ENCODE measurements around the gene FBXL5.

FBXL5 gene

DNA sequence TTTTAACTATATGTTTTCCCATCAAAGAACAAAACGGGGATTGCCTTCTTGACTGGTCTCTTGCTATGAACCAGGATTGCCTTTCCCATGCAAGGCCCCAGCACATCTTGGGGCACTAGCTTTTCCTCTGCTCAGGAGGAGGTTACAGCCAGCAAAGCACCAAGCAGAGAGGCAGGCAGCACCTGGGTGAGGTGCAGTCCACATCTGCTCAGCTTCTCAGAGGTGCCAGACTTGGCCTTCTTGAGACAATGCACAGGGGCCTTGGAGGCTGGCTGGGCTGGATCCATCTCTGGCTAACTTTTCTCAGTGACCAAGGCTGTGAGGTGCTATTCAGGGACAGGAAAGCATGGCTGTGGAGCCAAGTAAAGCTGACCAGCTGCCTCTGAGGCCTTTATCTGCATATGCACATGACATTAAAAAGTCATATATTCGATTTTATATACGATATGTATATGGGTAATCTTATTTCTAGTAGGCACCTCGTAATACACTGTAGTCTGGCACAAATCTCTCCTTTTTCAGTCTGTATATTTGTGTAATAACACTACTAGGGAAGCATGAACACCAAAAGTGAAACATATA, 98.6 kb downstream of the FBXL5 start:
- Histone ChIP-seq H3K4me1 (ENCODE audit: control insufficient read depth, insufficient read depth, low read length) (no peaks in the 10 kb centered on the region), H3K4me3 (ENCODE audit: low read depth, low read length) (no peak overlapping the region), H3K9me3 (ENCODE audit: control insufficient read depth, insufficient read depth, low read depth, low read length) (no peaks in the 10 kb centered on the region), H3K27ac (ENCODE audit: extremely low read depth, low read depth, low read length) (no peak overlapping the region), H3K36me3 (ENCODE audit: control insufficient read depth in 2 of 2, insufficient read depth in 1 of 2, low read length in 2 of 2) (peaks cover 0 to 10% of the 10 kb centered on the region in 2 experiments; a peak in 1 of 3 replicates)
- TF ChIP-seq ZNF426 (tag by site-specific recombination; IDR thresholded peaks at IDR 0.05) = no peak
- TF ChIP-seq ZNF571 (tag by site-specific recombination; IDR thresholded peaks at IDR 0.05) = no peak
- no peak for TF ChIP-seq ZNF133 (tag by site-specific recombination; IDR thresholded peaks at IDR 0.05)
- TF ChIP-seq ZNF266 (tag by site-specific recombination; IDR thresholded peaks at IDR 0.05; ENCODE audit: low read depth) = no peak
- TF ChIP-seq EGR2 (tag by site-specific recombination; IDR thresholded peaks at IDR 0.05; ENCODE audit: low read depth) = no peak
- no peak for TF ChIP-seq OSR2 (tag by site-specific recombination; IDR thresholded peaks at IDR 0.05)
- TF ChIP-seq, protein P1, sequence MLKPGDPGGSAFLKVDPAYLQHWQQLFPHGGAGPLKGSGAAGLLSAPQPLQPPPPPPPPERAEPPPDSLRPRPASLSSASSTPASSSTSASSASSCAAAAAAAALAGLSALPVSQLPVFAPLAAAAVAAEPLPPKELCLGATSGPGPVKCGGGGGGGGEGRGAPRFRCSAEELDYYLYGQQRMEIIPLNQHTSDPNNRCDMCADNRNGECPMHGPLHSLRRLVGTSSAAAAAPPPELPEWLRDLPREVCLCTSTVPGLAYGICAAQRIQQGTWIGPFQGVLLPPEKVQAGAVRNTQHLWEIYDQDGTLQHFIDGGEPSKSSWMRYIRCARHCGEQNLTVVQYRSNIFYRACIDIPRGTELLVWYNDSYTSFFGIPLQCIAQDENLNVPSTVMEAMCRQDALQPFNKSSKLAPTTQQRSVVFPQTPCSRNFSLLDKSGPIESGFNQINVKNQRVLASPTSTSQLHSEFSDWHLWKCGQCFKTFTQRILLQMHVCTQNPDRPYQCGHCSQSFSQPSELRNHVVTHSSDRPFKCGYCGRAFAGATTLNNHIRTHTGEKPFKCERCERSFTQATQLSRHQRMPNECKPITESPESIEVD (tag by site-specific recombination; IDR thresholded peaks at IDR 0.05) = no peak
- TF ChIP-seq ZNF433 (tag by site-specific recombination; IDR thresholded peaks at IDR 0.05; ENCODE audit: low read depth) = no peak
- no peak for TF ChIP-seq ZNF549 (tag by site-specific recombination; IDR thresholded peaks at IDR 0.05)
- CTCF ChIA-PET = no interaction called here
- POLR2A ChIA-PET = no interaction called here
